GM18517 (cell line): ENCODE measurements around the gene MANBA.

Experiments
- ATAC-seq: cut with Tn5 transposase; IDR thresholded peaks from one replicate; pipeline ENCODE4 v1.9.1; 2021; ENCODE audit warnings: mild to moderate bottlenecking, moderate library complexity; ENCODE audit not compliant: unreplicated experiment

Gene MANBA

DNA sequence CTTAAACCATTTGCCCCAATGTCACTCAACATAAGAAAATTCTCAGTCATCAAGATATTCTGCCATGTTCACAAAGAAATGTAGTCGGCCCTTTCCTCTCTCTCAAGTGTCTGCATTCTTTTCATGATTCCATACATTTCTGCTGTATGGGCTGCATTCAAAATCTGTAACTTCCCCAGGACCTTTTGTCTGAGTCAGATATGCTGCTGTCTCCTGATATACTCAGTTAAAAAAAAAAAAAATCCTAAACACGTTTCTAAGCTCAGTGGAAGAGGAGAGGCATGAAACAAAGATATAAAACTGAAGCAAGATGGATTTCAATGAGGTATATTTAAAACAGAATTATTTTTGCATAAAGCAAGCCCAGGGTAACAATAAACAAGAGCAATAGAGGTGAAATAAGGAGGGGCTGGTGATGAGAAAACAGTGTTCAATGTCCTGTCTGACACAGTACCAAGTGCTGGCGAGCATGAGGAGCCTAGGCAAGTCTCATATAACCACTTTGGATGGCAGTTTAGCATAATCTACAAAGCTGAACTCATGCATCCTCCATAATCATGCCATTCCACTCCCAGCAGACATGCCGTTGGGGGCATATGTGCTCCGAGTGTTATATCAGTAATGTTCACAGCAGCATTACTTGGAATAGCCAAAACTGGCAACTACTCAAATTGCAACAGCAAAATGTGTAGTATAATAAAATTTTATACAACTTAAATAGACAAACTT, 76.7 kb downstream of the MANBA start:
- no peak for ATAC-seq

DNA sequence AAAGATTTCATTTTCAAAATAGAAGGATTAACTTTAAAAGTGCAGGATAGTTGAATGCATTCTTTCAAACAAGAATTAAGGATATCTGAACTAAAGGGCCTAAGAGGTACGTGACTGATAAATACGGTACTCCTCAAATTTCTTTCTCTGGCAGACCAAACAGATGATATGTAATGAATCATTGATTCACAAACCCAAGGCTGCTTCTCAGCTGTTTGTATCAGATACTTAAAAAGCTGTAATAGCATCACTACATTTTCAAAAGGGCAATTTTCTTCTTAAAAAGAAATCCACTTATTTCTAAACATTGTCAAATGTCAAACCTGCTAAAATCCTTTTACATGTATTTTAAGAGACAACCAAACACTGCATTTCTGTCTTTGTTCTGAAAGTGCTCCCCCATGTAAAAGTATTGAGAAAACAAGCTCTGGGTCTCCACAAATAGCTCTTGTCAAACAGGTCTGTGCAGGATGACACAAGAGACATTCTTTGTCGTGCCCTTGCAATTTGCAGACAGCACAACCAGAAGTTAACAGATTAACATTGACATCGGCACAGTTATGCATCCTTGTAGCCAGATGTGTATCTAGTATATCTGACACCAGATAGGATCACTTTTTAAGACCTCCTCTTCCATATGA, 82.0 kb downstream of the MANBA start:
- no peak for ATAC-seq

DNA sequence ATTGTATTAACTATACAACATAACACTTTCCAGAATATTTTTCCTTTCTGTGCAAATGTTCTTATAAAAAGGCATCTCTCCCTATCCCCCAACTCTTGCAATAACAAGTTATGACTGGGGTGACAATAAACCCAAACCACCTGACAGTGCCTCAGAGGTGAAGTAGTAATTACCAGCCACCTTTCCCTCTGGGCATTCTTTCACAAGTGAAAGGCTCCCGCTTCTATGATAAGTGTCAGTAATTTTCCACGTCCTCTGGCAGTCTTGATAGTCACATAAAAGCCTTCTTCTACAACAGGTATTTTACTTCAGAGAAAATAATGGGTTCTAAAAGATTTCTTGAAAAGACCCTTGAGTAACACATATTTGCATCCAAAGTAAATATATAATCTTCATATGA, 82.7 kb downstream of the MANBA start:
- ATAC-seq, result no peak

DNA sequence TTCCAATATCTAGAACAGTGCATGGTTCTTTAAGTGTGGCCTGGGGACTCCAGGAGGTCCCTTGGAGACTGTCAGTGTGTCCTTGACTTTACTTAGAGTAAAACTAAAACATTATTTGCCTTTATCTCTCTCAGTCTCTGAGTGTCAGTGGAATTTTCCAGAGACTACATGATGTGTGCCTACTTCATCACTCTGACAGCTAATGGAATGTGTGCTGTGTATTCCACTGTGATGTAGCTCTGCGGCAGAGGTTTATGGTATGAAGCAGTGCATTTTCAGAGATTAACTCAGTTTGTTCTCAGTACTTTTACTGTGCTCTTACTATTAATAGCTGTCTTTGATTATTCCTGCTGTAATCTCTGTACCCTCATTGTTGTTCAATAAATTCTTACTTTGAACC, 85.6 kb downstream of the MANBA start:
- no peak for ATAC-seq

DNA sequence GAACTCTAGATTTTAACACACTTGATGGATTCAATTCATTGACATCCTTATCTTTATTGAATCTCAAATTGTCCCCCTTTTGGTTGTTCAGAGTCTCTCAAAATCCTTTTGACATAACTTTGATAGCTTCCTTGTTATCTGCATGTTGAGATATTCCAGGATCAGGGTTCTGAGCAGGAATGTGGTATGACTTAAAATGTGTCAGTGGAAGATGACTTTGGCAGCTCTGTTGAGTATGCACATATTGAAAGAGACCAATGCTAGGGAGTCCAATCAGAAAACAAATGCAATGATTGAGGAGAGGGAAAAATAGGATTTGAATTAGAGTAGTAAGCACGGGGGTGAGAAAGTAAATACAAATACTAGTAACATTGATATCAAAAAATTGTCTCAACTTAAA, 93.8 kb downstream of the MANBA start:
- ATAC-seq, result no peak

DNA sequence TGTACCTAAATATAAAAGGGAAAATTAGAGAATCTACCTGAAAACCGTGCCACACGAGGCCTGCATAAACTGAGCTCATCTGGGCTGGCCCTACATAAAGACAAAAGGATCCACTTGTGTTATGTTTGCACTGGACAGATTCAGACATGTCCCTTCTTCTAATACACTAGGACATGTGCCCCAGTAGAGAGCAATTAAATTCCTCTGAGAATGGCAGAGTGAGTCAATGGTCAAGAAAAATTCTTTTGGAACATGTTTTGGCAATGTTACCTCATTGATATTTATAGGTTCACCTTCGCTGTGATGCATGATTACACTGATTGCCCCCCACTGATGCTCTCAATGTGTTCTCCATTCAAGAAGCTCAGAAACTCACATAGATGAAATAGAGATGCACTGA, 95.2 kb downstream of the MANBA start:
- ATAC-seq, result no peak

DNA sequence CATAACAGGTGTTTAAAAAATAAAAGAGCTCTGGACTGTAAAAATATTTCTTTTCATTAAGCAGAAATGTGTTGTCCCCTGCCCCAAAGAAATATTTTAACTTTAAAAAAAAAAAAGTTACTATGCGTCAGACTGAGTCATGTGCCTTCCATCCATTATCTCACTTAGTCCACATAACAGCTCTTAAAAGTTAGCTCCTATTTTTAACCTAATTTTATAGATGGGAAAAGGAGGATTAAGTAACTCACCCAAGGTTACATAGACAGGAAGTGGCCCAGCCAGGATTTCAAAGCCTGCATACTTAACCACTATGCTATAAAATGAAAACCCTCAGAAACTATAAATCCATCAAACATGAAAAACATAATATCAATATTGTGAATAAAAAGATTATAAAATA, 97.7 kb downstream of the MANBA start:
- no peak for ATAC-seq

DNA sequence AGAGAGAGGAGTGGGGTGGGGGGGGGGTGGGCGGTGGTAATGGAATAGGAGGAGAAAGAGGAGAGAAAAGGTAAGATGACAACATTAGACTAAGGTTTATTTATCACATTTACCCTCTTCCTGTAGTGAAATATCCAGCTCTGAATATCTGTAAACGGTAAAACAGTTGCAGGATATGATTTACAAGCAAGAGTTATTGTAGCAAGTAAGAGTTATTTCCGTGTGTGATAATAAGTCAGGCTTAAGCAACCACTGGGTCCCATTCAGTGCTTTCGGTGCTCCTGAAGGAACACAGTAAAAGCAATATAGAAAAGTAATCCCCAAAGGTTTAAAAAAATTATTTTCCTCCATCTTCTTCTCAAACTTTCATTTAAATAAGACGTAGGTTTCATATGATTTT, 103.6 kb downstream of the MANBA start:
- no peak for ATAC-seq

DNA sequence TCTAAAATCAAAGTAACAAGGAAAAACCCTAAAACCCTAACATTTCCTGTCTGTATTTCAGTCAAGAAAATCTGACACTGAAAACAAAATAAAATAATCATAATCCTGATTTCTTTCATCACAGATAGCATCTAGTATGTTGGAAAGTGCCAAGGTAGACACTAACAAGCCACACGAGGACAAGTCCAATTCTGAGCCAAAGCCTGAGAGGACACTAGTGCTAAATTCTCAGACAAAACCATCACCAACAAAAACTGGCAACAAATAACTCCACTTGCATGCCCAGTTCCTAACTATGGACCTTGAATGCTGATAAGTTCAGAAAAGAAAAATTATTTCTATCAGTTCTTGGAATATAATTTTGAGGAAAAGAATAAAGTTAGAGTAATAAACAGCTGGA, 113.7 kb downstream of the MANBA start:
- ATAC-seq, result no peak

DNA sequence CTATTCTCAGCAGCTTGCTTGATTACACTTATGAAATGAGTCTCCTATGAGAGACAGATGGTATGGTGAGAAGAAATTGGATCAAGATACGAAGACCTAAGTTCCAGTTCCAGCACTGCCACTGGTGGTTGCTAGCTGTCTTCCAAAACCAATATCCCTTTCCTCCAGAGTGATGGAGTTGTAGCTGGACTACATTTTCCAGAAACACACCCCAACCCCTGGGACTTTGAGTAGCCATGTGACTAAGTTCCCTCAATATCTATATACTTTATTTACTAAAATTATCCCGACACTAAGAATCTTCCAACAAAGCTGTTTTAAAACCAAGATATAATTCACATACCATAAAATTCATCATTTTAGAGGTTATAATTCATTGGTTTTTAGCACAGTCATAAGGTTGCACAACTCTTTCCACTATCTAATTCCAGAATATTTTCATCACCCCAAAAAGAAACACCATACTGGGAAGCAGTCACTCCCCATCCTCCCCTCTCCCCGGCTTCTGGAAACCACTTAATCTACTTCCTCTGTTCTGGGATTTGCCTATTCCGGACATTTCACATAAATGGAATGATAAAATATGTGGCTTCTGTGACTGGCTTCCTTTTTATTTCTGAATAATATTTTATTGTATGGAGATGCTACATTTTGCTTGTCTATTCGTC, 118.0 kb downstream of the MANBA start:
- ATAC-seq, result no peak

DNA sequence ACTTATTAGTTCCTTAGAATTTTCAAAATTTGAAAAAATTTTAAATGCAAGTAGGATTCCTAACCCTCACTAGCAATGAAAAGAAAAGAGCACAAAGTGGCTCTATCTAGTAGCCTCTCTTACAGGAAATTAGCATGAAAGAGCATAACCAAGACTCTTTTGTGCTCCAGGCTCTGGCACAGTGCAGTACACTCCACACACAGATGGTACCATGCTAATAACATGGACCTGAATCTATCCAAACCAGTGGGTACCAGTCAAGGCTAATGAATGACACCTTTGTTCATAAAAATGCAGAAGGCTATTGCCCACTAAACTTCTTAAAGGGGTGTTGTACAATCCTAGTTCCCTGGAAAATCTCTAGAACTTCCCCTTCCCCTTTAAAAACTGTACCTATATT, 119.0 kb downstream of the MANBA start:
- no peak for ATAC-seq

DNA sequence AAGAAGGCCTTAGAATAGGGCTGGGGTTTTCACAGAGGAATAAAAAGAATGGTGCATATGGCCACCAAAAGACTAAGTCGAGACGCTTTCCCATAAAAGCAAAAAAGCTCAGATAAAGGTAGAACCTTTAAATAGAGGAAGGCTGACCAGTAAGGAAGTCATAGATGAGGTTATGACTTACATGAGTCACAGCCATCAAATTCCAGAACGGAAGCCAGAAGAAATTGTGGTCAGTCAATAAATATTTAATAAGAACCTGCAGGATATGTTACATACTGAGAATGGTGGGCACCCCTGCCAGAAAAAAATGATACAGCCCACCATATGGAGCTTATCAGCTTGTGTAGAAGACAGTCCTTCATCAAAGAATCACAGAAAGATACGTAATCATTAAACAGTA, 120.1 kb downstream of the MANBA start:
- ATAC-seq, result no peak

DNA sequence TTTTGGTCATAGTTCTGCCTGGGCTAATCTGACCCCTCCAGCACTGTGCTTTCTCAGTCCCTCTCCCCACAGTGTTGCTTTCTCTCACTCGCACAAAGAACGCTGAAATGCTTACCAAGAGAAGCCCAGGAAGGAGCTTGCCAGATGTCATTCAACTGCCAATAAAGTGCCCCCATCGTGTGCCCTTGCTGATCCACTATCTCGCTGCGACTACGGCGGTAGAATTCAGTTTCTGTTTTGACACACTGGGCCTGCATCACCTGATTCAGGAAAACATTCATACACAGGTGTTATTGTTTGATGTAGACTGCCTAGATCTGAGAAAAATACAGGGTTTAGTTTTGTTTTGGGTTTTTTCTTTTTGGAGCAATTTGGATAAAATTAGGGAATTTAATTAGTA, 121.2 kb downstream of the MANBA start:
- ATAC-seq, result no peak

DNA sequence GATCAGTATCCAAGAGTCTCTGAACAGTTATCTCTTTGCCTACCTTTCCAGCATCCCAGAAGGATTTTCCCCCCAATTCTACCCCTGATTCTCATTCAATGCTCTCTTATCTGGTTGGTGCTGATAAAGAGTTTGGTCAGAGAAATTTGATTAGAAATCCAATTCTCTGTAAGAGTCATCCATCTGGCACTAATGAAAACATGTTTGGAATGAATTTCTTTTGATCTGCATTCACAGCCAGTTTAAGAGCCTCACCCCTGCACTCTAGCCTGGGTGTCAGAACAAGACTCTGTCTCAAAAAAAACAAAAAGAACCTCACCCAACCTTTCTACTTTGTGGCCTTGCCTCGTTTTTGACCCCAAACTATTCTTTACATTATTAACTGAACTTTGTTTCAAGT, 122.1 kb downstream of the MANBA start:
- no peak for ATAC-seq

DNA sequence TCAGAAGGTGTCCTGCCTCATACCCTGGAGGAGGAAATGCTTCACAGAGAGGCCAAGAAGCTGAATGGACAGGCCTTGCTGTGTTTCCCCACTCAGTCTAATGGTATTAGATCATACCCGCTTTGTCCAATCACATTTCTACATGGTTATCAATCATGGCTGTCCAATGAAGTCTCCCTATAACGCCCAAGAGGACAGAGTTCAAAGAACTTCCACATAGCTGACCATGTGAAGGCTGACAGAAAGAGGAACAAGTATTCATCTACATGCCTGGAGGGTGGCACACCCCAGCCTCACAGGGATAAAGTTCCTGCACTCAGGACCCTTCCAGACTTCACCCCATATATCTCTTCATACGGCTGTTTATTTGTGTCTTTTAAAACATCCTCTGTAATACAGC, 123.4 kb downstream of the MANBA start:
- no peak for ATAC-seq

DNA sequence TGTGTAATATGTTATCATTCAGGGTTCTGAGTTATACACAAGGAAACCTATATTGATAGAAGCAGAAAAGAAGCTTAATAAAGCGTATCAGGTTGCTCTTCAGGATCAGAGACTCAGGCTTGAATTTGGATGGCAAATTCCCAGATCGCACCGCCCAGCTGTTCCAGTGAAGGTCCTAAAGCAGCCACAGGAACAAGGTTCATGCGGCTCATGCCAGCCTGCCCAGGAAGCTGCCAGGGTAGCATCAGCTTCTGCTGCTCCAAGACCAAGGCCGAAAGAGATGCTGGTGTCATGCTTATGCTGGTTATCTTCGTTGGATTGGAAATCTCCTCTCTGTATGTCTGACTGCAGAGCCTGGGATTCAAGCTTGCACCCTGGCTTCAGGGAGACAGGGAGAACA, 127.7 kb downstream of the MANBA start:
- no peak for ATAC-seq

DNA sequence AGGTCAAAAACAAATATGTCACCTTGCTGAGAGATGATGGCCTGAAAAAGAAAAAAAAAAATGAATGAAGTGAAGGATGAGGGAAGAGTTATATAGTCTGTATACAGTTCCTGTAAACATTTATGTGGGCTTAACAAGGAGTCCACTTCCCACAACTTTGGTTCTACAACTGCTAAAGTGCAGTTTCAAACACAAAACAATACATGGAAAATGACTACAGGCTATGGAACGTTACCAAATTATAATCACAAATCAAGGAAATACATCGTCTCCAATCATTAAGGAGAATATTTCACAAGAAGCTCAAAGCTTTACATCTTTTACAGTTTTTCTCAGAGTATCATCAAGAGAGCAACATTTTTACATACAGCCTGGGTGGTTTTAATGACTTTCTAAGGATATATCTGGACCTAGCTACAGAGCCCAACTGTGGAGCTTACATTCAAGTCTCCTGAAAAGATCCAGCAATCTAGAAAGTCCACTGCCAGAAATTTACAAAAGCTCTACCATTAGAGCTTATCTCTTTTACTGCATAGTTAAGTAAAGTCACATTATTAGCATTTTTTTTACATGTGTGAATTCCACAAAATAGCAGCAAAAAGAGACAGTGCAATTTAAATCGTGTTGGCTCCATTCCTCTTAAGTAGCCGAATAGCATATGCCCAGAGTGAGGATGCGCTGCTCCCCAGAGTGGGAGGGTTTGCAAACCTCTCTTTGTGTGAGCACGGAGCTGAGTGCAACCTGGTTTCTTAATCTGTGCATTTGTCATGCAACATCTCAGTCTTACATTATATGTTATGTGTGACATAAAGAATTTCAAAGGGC, 128.3 kb downstream of the MANBA start:
- no peak for ATAC-seq

DNA sequence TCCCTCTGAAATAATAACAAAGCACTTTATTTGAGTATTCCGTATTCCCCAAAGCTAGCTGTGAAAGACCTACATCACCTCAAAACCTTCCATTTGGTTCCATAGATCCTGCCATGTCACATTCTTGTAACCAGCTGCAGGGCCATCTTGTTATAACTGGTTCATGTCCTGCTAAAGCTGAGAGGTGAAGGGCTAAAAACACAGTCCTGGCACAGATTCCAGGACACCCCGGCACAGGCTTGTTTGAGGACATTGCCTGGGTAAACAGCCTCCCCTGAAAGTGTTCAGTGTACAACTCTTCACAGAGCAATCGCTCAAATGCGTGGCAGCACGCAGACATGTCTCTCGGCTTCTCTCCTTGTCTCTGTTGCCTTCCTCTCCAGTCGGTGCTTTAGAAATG, 129.2 kb downstream of the MANBA start:
- no peak for ATAC-seq

DNA sequence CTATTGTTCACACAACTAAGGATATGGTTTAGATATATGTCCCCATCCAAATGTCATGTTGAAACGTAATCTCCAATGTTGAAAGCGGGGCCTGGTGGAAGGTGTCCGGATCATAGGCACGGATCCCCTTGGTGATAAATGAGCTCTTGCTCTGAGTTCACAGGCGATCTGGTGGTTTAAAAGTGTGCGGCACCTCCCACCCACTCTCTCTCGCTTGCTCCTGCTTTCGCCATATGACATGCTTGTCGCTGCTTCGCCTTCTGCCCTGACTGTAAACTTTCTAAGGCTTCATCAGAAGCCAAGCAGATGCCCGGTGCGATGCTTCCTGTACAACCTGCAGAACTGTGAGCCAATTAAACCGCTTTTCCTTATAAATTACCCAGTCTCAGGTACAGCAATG, 131.1 kb downstream of the MANBA start:
- ATAC-seq, result no peak

DNA sequence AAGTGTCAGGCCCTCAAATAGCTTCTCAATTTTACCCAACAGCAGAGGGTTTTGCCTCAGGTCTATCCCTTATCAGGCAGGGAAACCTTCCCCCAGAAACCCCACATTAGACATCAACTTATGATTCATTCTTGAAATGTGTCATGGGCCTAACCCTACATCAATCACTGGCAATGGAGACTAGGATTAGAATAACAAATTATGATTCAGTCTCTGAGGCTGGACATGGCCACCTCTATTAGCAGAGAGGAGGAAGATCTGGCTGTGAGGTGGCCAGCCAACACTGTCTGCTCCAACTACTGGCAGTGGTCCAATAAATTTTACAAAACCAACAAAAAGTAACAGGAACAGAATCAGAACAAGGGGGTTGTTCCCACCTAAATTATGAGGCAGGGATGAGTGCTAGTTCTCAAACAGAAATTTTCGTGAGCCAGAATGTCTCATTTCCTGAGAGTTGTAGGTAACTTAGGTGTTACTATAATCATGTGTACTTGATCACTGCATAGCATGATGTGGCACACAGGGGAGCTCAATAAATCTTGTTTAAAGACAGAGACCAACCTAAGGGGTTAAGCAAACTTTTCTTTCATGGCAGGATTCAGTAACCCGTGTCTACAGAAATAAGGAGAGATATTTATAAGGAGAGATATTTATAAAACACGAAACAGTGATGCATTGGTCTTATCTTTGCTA, 132.8 kb downstream of the MANBA start:
- ATAC-seq, result no peak
